NB4 (cell line): ENCODE results near the gene MAT1A.

Source experiments
- DNase-seq: peaks from one replicate; pipeline ENCODE4 v3.0.0; 2010; ENCODE audit warnings: low read depth
- H3K4me3 ChIP-seq: one replicate; pipeline ENCODE4 v1.5.1; 2011; ENCODE audit warnings: mild to moderate bottlenecking, low read depth, low read length, moderate library complexity
- CTCF ChIP-seq: IDR thresholded peaks from one replicate; pipeline ENCODE4 v1.5.1; 2012; ENCODE audit warnings: low read depth, low read length
- MAX ChIP-seq: IDR thresholded peaks from 2 replicates; pipeline ENCODE4 v1.6.1; 2011; ENCODE audit warnings: low read depth, low read length
- MYC ChIP-seq: IDR thresholded peaks from 2 replicates; pipeline ENCODE4 v1.6.1; 2011; ENCODE audit warnings: low read depth, low read length
- POLR2A ChIP-seq: IDR thresholded peaks from 2 replicates; pipeline ENCODE4 v1.6.1; 2011; ENCODE audit warnings: mild to moderate bottlenecking; ENCODE audit not compliant: insufficient read length; ENCODE audit errors: extremely low read depth

MAT1A gene

GRCh38 chr10:80280071-80280800, 9.2 kb downstream of the MAT1A start:
- TF ChIP-seq MYC (no peak), MAX (no peak), CTCF (no peak), POLR2A (no peak)
- no peak overlapping the region for H3K4me3 ChIP-seq
- no peak for DNase-seq

- no peak for TF ChIP-seq POLR2A
- no peak for TF ChIP-seq MYC
- no peak for TF ChIP-seq CTCF
- no peak for TF ChIP-seq MAX
- DNase-seq, result no peak
- no peak overlapping the region for H3K4me3 ChIP-seq
These were observed 10.3 kb downstream of the MAT1A start for GRCh38 chr10:80279146-80279545.

GRCh38 chr10:80278480-80278879, 11.0 kb downstream of the MAT1A start:
- TF ChIP-seq MYC (no peak), POLR2A (no peak), CTCF (no peak), MAX (no peak)
- H3K4me3 ChIP-seq, result no peak overlapping the region
- no peak for DNase-seq

GRCh38 chr10:80277567-80278250, 11.7 kb downstream of the MAT1A start:
- TF ChIP-seq MAX (no peak), MYC (no peak), POLR2A (no peak), CTCF (no peak)
- H3K4me3 ChIP-seq, result no peak overlapping the region
- DNase-seq, result no peak

GRCh38 chr10:80277016-80277415, 12.4 kb downstream of the MAT1A start:
- TF ChIP-seq CTCF (no peak), POLR2A (no peak), MYC (no peak), MAX (no peak)
- DNase-seq, result no peak
- no peak overlapping the region for H3K4me3 ChIP-seq
